Ascending aorta (tissue), 2 donors: ENCODE results near the gene FABP6. TPM values are rescaled to one million over a fixed set of nuclear protein-coding genes. Genes with fewer than 3 reads are reported as not detected.

Source experiments
- DNase-seq, 2 donors: peaks; one replicate each; pipeline ENCODE4 v3.0.0-alpha.2; 2019; ENCODE audit warnings: low spot score in 2 of 2
- H3K27ac ChIP-seq, 2 donors: fragments of 200-600 bp; sonication (generic); one replicate each; pipeline ENCODE4 v1.5.1; 2016 to 2017; ENCODE audit warnings: mild to moderate bottlenecking in 1 of 2
- H3K27me3 ChIP-seq: fragments of 200-600 bp; sonication (generic); one replicate; pipeline ENCODE4 v1.5.1; 2017
- H3K36me3 ChIP-seq, 2 donors: fragments of 200-600 bp; sonication (generic); one replicate each; pipeline ENCODE4 v1.5.1; 2016
- H3K4me1 ChIP-seq, 2 donors: fragments of 200-600 bp; sonication (generic); one replicate each; pipeline ENCODE4 v1.5.1; 2016 to 2017; ENCODE audit warnings: mild to moderate bottlenecking in 1 of 2
- H3K4me3 ChIP-seq, 2 donors: fragments of 200-600 bp; sonication (generic); one replicate each; pipeline ENCODE4 v1.5.1; 2016 to 2017; ENCODE audit warnings: mild to moderate bottlenecking in 1 of 2
- H3K9me3 ChIP-seq, 2 donors: fragments of 200-600 bp; sonication (generic); one replicate each; pipeline ENCODE4 v1.5.1; 2016
- intact Hi-C: fragments of 100-400 bp; cut with DNase I; formaldehyde crosslinking; loops from one replicate; pipeline ENCODE4 v1.15.1; 2023
- total RNA-seq: library from RNA; depleted of rRNA; stranded (reverse); fragments of >200 nt; gene quantifications from one replicate; pipeline ENCODE4 v1.1.0, GENCODE V29; 2016
- TF ChIP-seq, protein P1 (sequence below), 3 experiments: fragments of 200-600 bp in 2 of 3; fragments of 450-650 bp in 1 of 3; sonication (generic) in 2 of 3; IDR thresholded peaks; one replicate each; pipeline ENCODE4 v1.5.1; 2016 to 2019; ENCODE audit warnings: antibody characterized with exemption in 3 of 3, mild to moderate bottlenecking in 1 of 3, moderate library complexity in 1 of 3

Gene FABP6
- total RNA-seq, 1 donor from 2014 or later = not detected

DNA sequence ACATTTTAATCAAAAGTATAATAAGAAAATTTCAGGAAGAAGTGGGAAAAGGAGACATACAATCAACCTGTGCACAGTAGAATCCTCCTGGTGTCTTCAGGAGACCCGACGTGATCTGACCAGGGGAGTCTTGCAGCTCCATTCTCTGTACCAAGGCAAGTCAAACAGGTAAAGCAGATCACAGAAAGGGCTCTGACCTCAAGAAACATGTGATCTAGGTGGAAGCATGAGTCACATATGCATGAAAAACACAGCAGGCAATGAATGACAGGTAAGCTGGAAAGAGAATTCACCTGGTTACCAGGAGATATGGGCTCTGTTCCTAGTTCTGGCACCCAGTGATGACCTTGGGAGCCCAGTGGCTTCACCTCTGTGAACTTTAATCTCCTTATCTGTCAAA is 19.4 kb upstream of the FABP6 start:
- no peak overlapping the region for H3K27ac ChIP-seq
- TF ChIP-seq, protein P1, sequence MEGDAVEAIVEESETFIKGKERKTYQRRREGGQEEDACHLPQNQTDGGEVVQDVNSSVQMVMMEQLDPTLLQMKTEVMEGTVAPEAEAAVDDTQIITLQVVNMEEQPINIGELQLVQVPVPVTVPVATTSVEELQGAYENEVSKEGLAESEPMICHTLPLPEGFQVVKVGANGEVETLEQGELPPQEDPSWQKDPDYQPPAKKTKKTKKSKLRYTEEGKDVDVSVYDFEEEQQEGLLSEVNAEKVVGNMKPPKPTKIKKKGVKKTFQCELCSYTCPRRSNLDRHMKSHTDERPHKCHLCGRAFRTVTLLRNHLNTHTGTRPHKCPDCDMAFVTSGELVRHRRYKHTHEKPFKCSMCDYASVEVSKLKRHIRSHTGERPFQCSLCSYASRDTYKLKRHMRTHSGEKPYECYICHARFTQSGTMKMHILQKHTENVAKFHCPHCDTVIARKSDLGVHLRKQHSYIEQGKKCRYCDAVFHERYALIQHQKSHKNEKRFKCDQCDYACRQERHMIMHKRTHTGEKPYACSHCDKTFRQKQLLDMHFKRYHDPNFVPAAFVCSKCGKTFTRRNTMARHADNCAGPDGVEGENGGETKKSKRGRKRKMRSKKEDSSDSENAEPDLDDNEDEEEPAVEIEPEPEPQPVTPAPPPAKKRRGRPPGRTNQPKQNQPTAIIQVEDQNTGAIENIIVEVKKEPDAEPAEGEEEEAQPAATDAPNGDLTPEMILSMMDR (IDR thresholded peaks at IDR 0.05) = no peak
- no peaks in the 10 kb centered on the region for H3K9me3 ChIP-seq
- no peaks in the 10 kb centered on the region for H3K4me1 ChIP-seq
- no peaks in the 10 kb centered on the region for H3K27me3 ChIP-seq
- no peak overlapping the region for H3K4me3 ChIP-seq
- intact Hi-C loops = no loop called here
- H3K36me3 ChIP-seq = no peaks in the 10 kb centered on the region
- no peak for DNase-seq

DNA sequence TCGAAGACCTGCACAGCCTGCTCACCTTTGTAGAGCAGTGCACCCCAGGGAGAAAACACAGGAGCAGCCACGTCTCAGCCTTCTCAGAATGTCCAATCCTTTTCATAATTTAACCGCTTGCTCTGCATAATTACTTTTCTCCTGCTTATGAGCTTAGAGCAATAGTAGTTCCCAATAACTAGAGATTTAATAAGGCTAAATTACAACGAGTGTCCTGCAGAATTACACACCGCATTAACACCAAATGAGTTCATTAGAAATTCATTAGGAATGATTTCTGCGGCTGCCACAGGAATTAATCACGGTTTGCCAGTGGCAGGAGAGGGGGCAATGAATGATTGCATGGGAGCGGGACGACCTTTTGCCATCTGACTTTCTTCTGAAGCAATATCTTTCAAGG is 18.7 kb upstream of the FABP6 start:
- no peaks in the 10 kb centered on the region for H3K27me3 ChIP-seq
- intact Hi-C loops = no loop called here
- no peak overlapping the region for H3K27ac ChIP-seq
- no peaks in the 10 kb centered on the region for H3K36me3 ChIP-seq
- H3K4me1 ChIP-seq = no peaks in the 10 kb centered on the region
- no peak overlapping the region for H3K4me3 ChIP-seq
- no peaks in the 10 kb centered on the region for H3K9me3 ChIP-seq
- TF ChIP-seq, protein P1 (IDR thresholded peaks at IDR 0.05) = no peak
- no peak for DNase-seq

DNA sequence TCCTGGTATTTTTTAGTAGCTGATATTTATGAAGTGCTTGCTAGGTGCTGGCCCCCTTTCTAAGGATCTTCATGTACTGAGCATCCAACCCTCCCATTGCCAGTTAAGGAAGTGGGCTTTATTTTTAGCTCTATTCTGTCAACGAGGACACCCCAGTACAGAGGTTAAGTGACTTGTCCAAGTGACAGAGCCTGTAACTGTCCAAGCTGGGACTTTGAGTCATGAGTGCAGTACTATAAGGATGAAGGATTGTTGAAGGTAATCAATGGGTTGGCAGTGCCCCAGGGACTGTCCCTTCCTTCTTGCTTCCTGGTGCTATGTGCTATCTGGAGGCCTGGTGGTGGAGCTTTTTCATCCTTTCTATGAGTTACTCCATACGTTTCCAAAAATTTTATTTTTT is 18.0 kb upstream of the FABP6 start:
- H3K36me3 ChIP-seq = no peaks in the 10 kb centered on the region
- no peak for DNase-seq
- no peaks in the 10 kb centered on the region for H3K27me3 ChIP-seq
- H3K4me3 ChIP-seq = no peak overlapping the region
- H3K4me1 ChIP-seq = no peaks in the 10 kb centered on the region
- no peak overlapping the region for H3K27ac ChIP-seq
- intact Hi-C loops = no loop called here
- TF ChIP-seq, protein P1 (IDR thresholded peaks at IDR 0.05) = no peak
- H3K9me3 ChIP-seq = no peaks in the 10 kb centered on the region

DNA sequence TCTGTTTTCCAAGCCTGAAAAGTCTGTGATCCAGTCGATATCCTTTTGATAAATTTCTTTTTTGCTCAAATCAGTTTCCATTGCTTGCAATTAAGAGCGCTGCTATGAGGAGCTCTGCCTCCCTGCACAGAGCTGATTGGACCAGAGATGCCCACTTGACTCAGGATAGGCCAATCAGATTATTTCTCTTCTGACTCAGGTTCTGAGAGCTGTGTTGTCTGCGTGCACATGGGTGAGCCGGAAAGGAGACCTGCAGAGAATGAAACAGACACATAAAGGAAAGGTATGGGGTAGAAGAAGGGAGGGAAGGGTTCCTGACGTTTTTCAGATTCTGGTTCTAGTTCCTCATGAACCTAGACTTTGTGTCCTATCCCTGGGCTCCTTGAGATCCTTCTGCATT is 15.8 kb upstream of the FABP6 start:
- H3K27ac ChIP-seq = no peak overlapping the region
- H3K36me3 ChIP-seq = no peaks in the 10 kb centered on the region
- H3K4me1 ChIP-seq = no peaks in the 10 kb centered on the region
- no peaks in the 10 kb centered on the region for H3K9me3 ChIP-seq
- no peak overlapping the region for H3K4me3 ChIP-seq
- intact Hi-C loops = no loop called here
- TF ChIP-seq, protein P1 (IDR thresholded peaks at IDR 0.05) = no peak
- H3K27me3 ChIP-seq = no peaks in the 10 kb centered on the region
- DNase-seq = no peak

DNA sequence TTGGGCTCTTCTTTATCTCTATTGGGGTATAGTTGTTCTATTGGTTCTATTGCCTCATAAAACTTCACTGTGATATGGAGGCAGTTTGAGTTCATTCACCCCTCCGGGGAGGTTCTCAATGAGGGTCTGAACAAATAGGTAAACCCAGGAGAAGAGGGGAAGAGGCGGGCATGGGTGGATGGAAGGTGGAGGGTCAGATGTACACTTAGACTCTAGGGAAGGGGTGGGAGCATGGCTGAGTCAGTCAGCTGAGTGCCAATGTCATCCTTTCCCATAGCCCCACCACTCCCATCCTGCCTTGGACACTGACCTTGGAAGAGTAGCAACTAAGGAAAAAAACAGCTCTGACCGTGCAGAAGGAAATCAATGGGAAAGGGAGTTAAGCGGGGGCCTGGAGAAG is 9.9 kb upstream of the FABP6 start:
- Histone ChIP-seq H3K4me3 (no peak overlapping the region), H3K36me3 (no peaks in the 10 kb centered on the region), H3K4me1 (no peaks in the 10 kb centered on the region), H3K27ac (no peak overlapping the region), H3K27me3 (no peaks in the 10 kb centered on the region), H3K9me3 (no peaks in the 10 kb centered on the region)
- DNase-seq = no peak
- intact Hi-C loops = no loop called here
- TF ChIP-seq, protein P1 (IDR thresholded peaks at IDR 0.05) = no peak

DNA sequence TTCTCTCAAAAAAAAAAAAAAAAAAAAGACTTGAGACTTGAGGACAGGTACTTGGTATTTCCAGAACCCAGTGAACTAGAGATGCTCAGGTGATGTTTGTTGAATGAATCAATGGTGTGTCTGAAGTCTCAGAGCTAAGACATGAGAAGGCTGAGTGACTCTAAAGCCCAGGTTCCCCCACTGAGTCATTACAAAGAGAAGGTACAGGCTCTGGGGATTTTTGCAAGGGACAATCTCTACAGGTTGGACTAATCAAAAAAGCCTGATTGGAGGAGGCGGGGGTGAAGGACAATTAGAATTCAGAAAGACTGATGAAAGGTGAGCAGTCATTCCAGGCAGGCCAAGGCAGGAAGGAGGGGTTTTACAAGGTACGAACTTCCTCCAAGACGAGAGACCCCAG is 8.2 kb upstream of the FABP6 start:
- DNase-seq = no peak
- Histone ChIP-seq H3K36me3 (no peaks in the 10 kb centered on the region), H3K4me3 (no peak overlapping the region), H3K4me1 (no peaks in the 10 kb centered on the region), H3K27ac (no peak overlapping the region), H3K27me3 (no peaks in the 10 kb centered on the region), H3K9me3 (no peaks in the 10 kb centered on the region)
- intact Hi-C loops = no loop called here
- TF ChIP-seq, protein P1 (IDR thresholded peaks at IDR 0.05) = no peak
